GM12878 (cell line): ENCODE data around the gene LRRC74B. TPM values are rescaled to one million over a fixed set of nuclear protein-coding genes. Genes with fewer than 3 reads are reported as not detected.

Experiments used
- ASH2L ChIP-seq: fragments of 300-600, 200-600 bp; sonication (generic); IDR thresholded peaks from 2 replicates; pipeline ENCODE4 v1.6.1; 2017; ENCODE audit warnings: low read depth, mild to moderate bottlenecking, borderline replicate concordance
- CBX5 ChIP-seq: sonication (generic); IDR thresholded peaks from 2 replicates; pipeline ENCODE4 v1.6.1; 2016; ENCODE audit warnings: low read depth, moderate library complexity, mild to moderate bottlenecking, inconsistent platforms
- CHD1 ChIP-seq: IDR thresholded peaks from 2 replicates; pipeline ENCODE4 v1.6.1; 2012; ENCODE audit warnings: low read depth, low read length, improper control_type of control experiment
- FOS ChIP-seq: IDR thresholded peaks from 3 replicates; pipeline ENCODE4 v1.6.1; 2011; ENCODE audit warnings: borderline replicate concordance; ENCODE audit not compliant: insufficient read length; ENCODE audit errors: extremely low read depth
- HDAC6 ChIP-seq: fragments of 200-600 bp; sonication (generic); IDR thresholded peaks from one replicate; pipeline ENCODE4 v1.8.0; 2017; ENCODE audit warnings: antibody characterized with exemption; ENCODE audit not compliant: unreplicated experiment
- MEF2B ChIP-seq: fragments of 450-650 bp; IDR thresholded peaks from 2 replicates; pipeline ENCODE4 v1.6.1; 2018; ENCODE audit warnings: mild to moderate bottlenecking, moderate library complexity; ENCODE audit not compliant: partially characterized antibody, poor library complexity, severe bottlenecking
- PAX5 ChIP-seq: IDR thresholded peaks from 2 replicates; pipeline ENCODE4 v1.6.1; 2011; ENCODE audit warnings: low read depth, low read length, borderline replicate concordance
- SPI1 ChIP-seq: IDR thresholded peaks from 2 replicates; pipeline ENCODE4 v1.6.1; 2011; ENCODE audit warnings: low read depth, mild to moderate bottlenecking, low read length, moderate library complexity, borderline replicate concordance; ENCODE audit not compliant: insufficient read depth
- SREBF2 ChIP-seq: IDR thresholded peaks from 2 replicates; pipeline ENCODE4 v1.6.1; 2012; ENCODE audit warnings: mild to moderate bottlenecking, low read length
- STAT3 ChIP-seq: IDR thresholded peaks from 2 replicates; pipeline ENCODE4 v1.6.1; 2011; ENCODE audit warnings: low read depth, low read length, improper control_type of control experiment
- ZNF24 ChIP-seq: fragments of 450-650 bp; IDR thresholded peaks from 2 replicates; pipeline ENCODE4 v1.6.1; 2017; ENCODE audit warnings: antibody characterized with exemption, mild to moderate bottlenecking
- ZNF687 ChIP-seq: fragments of 450-650 bp; IDR thresholded peaks from 2 replicates; pipeline ENCODE4 v1.6.1; 2017; ENCODE audit warnings: mild to moderate bottlenecking, moderate library complexity
- polyA plus RNA-seq, 11 experiments: library from polyadenylated mRNA; depleted of rRNA in 4 of 11; unstranded in 6 of 11; stranded (reverse) in 5 of 11; fragments of >200 nt; fragmentation: Nextera tagmentation in 4 of 11; fragmentation: Illumina TruSeq in 1 of 11; extraction: Ambion mirVana in 4 of 11; extraction: Trizol in 1 of 11; gene quantifications; 1 replicate in 1 of 11; 2 replicates in 10 of 11; pipeline versions ENCODE4 v1.2.1 to v1.2.3, GENCODE V29; 2011 to 2016; ENCODE audit warnings: inconsistent platforms in 2 of 11, missing spikeins in 2 of 11, low read depth in 1 of 11
- total RNA-seq, 4 experiments: library from RNA; depleted of rRNA in 3 of 4; stranded (reverse); fragments of >200 nt in 3 of 4; fragmentation: Illumina TruSeq in 1 of 4; extraction: Trizol in 1 of 4; gene quantifications; 2 replicates each; pipeline versions ENCODE4 v1.2.1 to v1.2.3, GENCODE V29; 2013 to 2021

LRRC74B gene
- total and polyA plus RNA-seq, 10 of the 15 experiments (the other 5 are each of a cell fraction or from before 2014, with no cell fraction given) = not detected

GRCh38 chr22:21074102-21074715, 28.5 kb downstream of the LRRC74B start (continued):
- TF ChIP-seq ZNF687 (no peak), FOS (no peak), HDAC6 (no peak), ASH2L (no peak), STAT3 (no peak), ZNF24 (no peak), PAX5 (no peak), SPI1 (no peak), SREBF2 (no peak), MEF2B (no peak), CHD1 (no peak), CBX5 (no peak)
- TF ChIP-seq, all 136 proteins: peak for 0
